OCI-LY1 (cell line): ENCODE data around the gene TYW1B.

Source experiments
- CTCF ChIP-seq: fragments of 200-600 bp; sonication (generic), shearing (Covaris generic); IDR thresholded peaks from 2 replicates; pipeline ENCODE4 v1.5.1; 2017; ENCODE audit warnings: mild to moderate bottlenecking, antibody characterized with exemption, low read length, moderate library complexity, mixed read lengths
- EZH2 ChIP-seq: fragments of 200-600 bp; sonication (generic), shearing (Covaris generic); IDR thresholded peaks from 2 replicates; pipeline ENCODE4 v1.8.0; 2017; ENCODE audit warnings: borderline replicate concordance, mixed run types, mild to moderate bottlenecking, antibody characterized with exemption, low read length, moderate library complexity, mixed read lengths

GRCh38 chr7:72540106-72540611 lies 287.8 kb downstream of the TYW1B start:
- TF ChIP-seq EZH2, result no peak
- no peak for TF ChIP-seq CTCF
